ENCODE data around the gene KCTD13.
"Not testable (repeated sequence)": the region's sequence is repeated elsewhere in the genome, so short reads cannot be mapped to it uniquely, and the experiment has no call there.

The KCTD13 gene

GRCh38 chr16:29943846-29944799, 18.1 kb upstream of the KCTD13 start:
- no peak for DNase-seq

- no peak for DNase-seq
These were observed 14.6 kb upstream of the KCTD13 start for GRCh38 chr16:29940656-29941055.

DNA sequence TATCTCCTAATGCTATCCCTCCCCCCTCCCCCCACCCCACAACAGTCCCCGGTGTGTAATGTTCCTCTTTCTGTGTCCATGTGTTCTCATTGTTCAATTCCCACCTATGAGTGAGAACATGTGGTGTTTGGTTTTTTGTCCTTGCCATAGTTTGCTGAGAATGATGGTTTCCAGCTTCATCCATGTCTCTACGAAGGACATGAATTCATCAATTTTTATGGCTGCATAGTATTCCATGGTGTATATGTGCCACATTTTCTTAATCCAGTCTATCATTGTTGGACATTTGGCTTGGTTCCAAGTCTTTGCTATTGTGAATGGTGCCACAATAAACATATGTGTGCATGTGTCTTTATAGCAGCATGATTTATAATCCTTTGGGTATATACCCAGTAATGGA, 5.7 kb upstream of the KCTD13 start:
- not testable (repeated sequence) for DNase-seq

- no peak for DNase-seq
These were observed 1.3 kb upstream of the KCTD13 start for GRCh38 chr16:29927070-29927905.

- no peak for DNase-seq
These were observed 656 bp upstream of the KCTD13 start for GRCh38 chr16:29926711-29927052.

GRCh38 chr16:29925105-29925756, 795 bp downstream of the KCTD13 start:
- DNase-seq, result no peak

GRCh38 chr16:29922986-29923501, 3.0 kb downstream of the KCTD13 start:
- DNase-seq, result no peak

DNA sequence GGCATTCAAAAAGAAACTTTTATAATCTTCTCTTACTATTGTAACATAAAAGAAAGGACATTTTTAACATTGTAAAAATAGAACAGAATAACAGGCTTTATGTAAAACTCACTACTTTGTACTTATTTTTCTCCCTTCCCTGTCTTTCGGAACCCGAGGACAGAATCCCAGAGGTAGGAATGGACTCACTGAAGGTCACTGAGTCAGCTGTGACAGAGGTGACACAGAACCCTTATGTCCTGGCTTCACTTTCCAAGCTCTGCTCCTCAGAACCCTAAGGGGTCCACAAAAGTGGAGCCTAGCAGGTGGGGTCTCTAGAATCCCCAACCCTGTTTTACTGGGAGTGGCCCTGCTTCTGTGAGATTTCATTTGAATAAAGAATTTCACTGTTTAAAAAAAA, 3.7 kb downstream of the KCTD13 start:
- DNase-seq, result no peak

DNA sequence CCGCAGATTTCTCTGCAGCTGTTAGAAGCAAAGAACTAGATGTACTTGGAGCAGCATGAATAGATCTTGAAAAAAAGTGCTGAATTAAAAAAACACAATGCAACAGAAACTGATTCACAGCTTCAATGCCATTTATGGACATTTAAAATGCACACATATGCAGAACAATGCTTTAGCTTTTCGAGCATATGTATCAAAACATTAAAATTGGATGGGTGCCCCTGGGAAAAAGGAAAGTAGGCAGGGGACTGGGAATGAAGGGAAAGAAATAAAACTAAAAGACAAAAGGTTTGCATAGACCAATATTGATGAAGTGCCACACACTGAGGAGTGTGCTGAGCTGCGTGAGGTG, 5.0 kb downstream of the KCTD13 start:
- DNase-seq, result no peak

DNA sequence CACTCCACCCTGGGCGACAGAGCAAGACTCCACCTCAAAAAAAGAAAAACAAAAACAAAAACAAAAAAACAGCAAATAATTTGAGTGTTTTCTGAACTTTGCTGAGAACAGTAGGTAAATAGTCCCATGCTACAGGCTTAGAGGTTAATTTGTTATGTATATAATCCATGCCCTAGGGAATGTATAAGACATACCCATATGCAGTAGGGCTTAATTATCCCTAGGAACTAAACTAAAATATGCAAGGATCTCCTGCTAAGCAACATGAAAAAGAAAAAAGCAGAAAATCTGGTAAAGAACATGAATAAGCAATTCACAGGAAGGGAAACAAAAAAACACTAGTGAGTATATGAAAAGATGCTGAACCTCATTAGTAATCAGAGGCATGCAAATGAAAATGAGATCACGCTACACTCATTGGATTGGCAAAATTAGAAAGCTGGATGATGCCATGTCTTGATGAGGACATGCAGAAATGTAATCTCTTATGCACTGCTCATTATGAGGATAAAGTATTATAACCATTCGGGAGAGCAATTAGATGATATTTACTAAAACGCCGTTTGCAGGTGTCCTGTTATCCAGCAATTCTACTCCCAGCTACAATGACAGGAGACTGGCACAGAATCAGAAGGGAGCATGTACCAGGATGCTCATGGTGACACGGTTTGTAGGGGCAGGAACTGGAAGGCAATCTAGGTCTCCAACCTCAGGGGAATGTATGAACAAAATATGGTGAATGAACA, 5.6 kb downstream of the KCTD13 start:
- DNase-seq, result no peak

- DNase-seq, result no peak
These were observed 9.0 kb downstream of the KCTD13 start for GRCh38 chr16:29916979-29917378.

- no peak for DNase-seq
These were observed 10.3 kb downstream of the KCTD13 start for GRCh38 chr16:29915590-29916247.

DNA sequence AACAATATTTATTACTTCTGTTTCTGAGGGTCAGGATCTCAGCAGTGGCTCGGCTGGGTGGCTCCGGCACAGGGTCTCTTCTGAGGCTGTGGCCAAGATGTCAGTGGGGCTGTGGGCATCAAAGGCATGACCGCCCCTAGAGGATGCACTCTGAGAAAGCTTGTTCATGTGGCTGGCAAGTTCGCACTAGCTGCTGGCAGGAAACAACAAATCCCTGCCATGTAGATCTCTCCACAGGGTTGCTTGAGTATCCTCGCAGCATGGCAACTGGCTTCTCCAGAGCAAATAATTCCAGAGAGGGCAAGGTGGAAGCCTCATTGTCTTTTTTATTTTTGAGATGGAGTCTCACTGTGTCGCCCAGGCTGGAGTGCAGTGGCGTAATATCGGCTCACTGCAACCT, 12.5 kb downstream of the KCTD13 start:
- DNase-seq, result no peak

GRCh38 chr16:29912087-29912486, 13.9 kb downstream of the KCTD13 start:
- DNase-seq, result no peak

- DNase-seq, result no peak
These were observed 14.4 kb downstream of the KCTD13 start for GRCh38 chr16:29911676-29912010.

DNA sequence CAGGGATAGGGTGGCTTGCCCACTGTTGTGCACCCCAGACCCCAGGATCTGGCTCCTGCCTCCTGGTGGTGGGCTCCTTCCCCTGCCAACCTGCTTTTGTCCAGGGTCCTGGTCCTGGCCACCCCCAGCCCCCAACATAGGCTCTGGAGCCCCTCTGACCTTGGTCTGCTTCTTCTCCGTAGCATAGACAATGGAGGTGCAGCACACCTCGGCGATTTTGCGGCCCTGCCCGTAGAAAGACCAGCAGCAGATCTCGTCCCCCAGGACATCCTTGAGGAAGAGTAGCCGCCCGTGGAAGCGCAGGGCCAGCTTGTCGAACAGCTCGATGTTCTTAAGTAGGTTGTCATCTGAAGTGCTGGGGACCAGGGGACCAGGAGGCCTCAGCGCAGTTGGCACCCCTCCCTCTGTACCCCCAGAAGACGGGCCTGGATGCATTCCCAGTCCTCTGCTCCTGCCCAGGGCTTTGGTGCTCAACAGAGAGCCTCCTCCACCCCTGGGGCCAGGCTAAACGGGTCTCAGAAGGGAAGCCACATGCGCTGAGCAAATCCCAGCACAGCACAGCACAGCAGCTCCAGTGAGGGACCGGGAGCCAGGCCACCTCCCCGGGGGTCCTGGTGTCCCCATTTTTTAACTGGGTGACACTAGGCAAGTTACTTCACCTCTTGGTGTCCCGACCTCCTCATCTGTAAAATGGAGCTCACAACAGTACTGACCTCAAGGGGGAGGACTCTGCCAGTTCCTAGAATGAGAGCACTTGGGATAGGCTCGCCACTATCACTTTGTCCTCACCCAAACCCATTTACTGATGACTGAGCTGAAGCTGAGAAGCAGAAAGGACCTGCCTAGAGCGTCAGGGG, 15.0 kb downstream of the KCTD13 start:
- DNase-seq, result peak; percentile 38

- not testable (repeated sequence) for DNase-seq
These were observed 16.2 kb downstream of the KCTD13 start for GRCh38 chr16:29909851-29910250.

DNA sequence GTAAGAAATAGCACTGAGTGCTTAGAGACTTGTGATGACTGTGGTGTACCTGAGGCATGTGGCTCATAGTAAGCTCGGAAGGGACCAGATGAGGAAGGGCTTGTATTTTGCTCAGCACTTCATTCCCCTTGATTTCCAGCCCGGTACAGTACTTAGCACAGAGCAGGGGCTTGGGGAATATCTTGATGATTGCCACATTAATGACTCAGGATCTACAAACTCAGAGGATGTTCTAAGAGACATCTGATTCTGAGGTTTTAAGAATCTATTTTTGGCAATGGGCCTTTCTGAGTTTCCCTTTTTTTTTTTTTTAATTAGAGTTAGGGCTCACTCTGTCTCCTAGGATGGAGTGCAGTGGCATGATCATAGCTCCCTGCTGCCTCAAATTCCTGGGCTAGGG, 16.6 kb downstream of the KCTD13 start:
- DNase-seq, result no peak

DNA sequence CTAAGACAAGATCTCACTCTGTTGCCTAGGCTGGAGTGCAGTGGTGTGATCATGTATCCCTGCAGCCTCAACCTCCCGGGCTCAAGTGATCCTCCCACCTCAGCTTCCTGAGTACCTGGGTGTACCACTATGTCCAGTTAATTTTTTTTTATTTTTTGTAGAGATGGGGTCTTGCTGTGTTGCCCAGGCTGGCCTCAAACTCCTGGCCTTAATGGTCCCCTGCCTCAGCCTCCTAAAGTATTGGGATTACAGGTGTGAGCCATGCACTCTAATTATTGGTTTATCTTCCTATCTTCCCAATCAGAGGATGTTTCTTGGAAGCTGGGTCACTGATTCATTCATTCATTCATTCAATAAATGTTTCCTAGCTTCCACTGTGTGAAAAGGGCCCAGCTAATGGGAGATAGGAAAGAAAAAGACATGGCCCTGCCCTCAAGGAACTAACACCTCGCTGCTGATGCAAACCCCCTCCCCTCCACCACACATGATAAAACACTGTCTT, 17.3 kb downstream of the KCTD13 start:
- no peak for DNase-seq

GRCh38 chr16:29907973-29908372, 18.1 kb downstream of the KCTD13 start:
- no peak for DNase-seq
